NCI-H1048 (cell line): ENCODE measurements around the gene UBE3B.
"Not testable (repeated sequence)": the region's sequence is repeated elsewhere in the genome, so short reads cannot be mapped to it uniquely, and the experiment has no call there.

Experiments
- DNase-seq: peaks from one replicate; lab custom pipeline; 2025; lab: John Stamatoyannopoulos, UW

UBE3B gene

GRCh38 chr12:109473526-109474270, 3.7 kb upstream of the UBE3B start:
- DNase-seq = not testable (repeated sequence)

DNA sequence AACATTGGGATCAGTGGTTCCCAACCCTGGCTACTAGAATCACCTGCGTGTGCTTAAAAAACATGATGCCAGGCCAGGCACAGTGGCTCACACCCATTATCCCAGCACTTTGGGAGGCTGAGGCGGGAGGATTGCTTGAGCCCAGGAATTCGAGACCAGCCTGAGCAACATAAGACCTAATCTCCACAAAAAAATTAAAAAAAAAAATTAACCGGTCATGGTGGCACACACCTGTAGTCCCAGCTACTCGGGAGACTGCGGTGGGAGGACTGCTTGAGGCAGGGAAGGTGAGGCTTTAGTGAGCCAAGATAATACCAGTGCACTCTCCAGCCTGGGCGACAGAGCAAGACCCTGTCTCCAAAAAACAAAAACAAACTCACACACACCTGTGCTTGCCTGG, 2.3 kb upstream of the UBE3B start:
- no peak for DNase-seq

- DNase-seq = no peak
These were observed 1.2 kb upstream of the UBE3B start for GRCh38 chr12:109475993-109476806.

- no peak for DNase-seq
These were observed 638 bp upstream of the UBE3B start for GRCh38 chr12:109476807-109477184.

GRCh38 chr12:109477963-109478315, 505 bp downstream of the UBE3B start:
- no peak for DNase-seq

- no peak for DNase-seq
These were observed 2.3 kb downstream of the UBE3B start for GRCh38 chr12:109479761-109480160.

DNA sequence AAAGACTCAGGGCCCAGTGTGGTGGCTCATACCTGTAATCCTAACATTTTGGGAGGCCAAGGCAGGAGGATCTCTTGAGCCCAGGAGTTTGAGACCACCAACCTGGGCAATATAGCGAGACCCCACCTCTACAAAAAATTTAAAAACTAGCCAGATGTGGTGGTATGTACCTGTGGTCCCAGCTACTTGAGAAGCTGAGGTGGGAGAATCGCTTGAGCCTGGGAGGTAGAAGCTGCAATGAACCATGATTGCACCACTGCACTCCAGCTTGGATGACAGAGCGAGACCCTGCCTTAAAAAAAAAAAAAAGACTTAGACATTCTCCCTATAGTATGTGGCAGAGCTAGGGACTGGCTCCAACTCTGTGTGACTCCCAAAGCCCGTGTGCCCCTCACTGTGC, 2.9 kb downstream of the UBE3B start:
- DNase-seq = no peak

GRCh38 chr12:109481863-109482262, 4.4 kb downstream of the UBE3B start:
- no peak for DNase-seq

DNA sequence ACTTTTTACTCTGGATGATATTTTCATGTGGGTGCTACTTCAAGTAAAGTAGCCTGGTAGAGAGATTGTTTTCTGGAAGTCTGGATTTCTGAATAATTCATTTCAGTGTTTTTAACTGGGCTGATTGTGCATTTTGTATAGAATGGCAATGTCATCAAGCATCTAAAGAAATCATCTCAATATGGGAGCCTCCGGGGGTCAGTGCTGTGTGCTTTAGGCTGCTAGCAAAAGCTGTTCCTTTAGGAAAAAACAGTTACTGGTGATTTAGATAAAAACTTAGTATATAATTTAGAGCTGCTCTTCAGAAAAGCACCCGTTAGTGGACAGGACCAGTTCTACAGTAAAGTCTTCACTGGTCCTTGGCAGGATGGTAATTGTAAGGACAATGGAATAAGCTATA, 5.1 kb downstream of the UBE3B start:
- DNase-seq = no peak

- DNase-seq = no peak
These were observed 5.5 kb downstream of the UBE3B start for GRCh38 chr12:109482894-109483293.

DNA sequence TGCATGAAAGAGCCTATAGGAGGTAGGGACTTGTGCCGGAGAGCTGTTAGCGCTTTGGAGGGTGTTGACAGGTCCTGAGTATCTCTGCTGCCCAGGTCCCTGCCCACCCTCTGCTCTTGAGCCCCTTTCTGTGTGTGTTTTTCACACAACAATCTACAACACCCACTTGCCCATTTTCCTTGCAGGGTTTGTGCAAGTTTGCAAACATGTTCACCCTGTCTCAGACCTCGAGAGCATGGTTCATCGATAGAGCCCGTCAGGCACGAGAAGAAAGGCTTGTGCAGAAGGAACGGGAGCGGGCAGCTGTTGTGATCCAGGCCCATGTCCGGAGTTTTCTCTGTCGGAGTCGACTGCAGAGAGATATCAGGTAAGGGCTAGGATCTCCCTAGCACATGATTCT, 5.9 kb downstream of the UBE3B start:
- DNase-seq = no peak

GRCh38 chr12:109485201-109485600, 7.8 kb downstream of the UBE3B start:
- DNase-seq = no peak

DNA sequence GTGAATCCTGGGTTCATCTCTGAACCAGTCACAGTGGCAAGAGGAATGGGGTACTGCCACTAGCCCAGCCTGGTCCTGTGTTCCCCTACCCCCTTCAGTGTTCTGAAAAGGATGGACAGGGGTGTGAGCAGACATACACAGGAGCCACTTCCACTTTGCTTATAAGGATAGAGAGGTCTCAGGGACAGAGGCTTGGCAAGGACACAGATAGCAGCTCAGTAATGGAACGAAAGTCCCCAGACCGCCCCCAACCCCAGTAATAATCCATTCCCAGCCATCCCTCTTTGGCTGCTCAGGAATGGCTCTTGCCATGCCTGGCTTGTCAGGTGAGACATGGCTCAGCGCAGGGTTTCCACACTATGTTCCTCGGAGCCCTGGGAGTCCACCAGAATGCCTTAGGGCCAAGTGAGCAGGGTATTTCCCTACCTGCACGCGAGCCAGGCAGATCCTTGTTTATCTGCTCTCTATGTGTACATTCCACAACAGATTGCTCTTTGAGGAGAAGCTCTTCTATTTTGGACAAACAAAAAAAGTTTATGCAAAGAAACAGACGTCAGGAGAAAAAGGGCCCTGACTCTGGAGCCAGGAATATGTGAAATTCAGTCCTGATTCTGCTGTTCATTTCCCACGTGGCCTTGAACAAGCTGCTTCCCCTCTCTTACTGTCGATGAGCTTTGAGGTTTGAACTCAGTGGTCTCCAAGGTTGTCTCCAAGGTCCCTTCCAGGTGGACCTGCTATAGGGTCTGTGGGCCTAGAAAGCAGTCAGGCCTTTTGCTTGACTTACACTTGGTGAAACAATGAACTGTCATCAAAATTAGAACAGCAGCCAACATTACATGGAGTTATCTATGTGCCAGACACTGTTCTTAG, 10.0 kb downstream of the UBE3B start:
- no peak for DNase-seq

- no peak for DNase-seq
These were observed 10.7 kb downstream of the UBE3B start for GRCh38 chr12:109488051-109488665.

GRCh38 chr12:109489016-109489954, 11.9 kb downstream of the UBE3B start:
- no peak for DNase-seq

DNA sequence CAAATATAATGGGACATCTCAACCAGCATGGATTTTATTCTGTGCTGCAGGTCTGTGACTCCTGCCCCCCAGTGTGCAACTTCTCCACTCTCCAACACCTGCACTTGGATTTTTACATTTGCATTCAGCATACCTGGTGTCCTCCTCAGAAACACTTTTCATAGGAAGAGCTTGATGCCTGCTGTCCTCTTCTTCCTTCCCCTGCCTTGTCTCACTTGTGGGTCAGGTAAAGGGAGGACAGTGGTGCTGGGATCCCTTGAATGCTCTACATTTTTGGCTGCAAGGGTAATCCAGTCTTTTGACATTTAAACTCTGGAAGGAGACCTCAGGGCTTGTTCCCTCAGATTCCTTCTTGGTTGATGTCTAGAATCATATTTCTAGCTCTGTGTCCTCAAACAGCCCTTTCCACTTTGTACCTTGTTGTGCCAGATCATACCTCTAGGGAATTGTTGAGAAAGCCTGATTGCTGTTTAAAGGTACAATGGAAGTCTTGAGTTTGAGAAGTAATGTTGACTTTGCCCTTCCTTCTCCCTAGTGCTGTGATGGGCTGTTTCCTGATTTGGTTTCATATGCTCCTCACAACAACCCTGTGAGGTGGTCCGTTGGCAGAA, 12.6 kb downstream of the UBE3B start:
- DNase-seq = no peak

DNA sequence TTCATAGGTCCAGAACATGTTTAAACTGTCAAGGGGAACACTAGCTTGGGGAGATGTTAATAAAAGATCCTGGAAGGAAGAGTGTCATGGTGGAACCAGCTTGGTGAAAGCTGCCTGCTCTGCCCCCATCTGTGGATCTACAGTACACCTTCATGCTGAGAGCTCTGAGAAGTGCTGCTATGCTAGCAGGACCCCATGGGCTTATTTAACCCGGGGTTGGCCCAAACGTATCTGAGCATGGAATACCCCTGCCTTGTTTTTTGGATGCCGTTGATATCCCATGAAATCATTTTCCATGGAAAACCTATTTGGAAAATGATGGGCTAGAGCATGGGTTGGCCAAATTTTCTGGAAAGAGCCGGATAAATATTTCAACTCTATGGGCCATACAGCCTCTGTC, 14.2 kb downstream of the UBE3B start:
- DNase-seq = no peak

- DNase-seq = no peak
These were observed 14.9 kb downstream of the UBE3B start for GRCh38 chr12:109492371-109492770.

GRCh38 chr12:109493090-109493489, 15.7 kb downstream of the UBE3B start:
- DNase-seq = no peak

GRCh38 chr12:109493938-109494337, 16.5 kb downstream of the UBE3B start:
- no peak for DNase-seq
